GM13977 (cell line): ENCODE data around the gene NEURL3.

Source experiments
- DNase-seq: peaks from one replicate; pipeline ENCODE4 v3.0.0; 2012; ENCODE audit warnings: low spot score
- CTCF ChIP-seq: IDR thresholded peaks from 2 replicates; pipeline ENCODE4 v1.5.1; 2012; ENCODE audit warnings: mild to moderate bottlenecking, control low read depth; ENCODE audit not compliant: insufficient read depth; ENCODE audit errors: extremely low read depth, missing control alignments
- in situ Hi-C: fragments of 300-500 bp; cut with MboI; formaldehyde crosslinking; loops from one replicate; pipeline ENCODE4 v1.12.0; 2022; ENCODE audit warnings: low sequenced_read_pairs, low pct_unique_long_range_greater_than_20kb, mixed read lengths, inconsistent platforms; ENCODE audit not compliant: unreplicated experiment

The NEURL3 gene

GRCh38 chr2:96546797-96547196 is 41.6 kb upstream of the NEURL3 start:
- TF ChIP-seq CTCF, result no peak
- DNase-seq, result peak; percentile 14
- in situ Hi-C loops, result no loop called here

GRCh38 chr2:96546321-96546720 is 41.2 kb upstream of the NEURL3 start:
- in situ Hi-C loops, result no loop called here
- DNase-seq, result no peak
- TF ChIP-seq CTCF, result no peak

GRCh38 chr2:96542357-96542977 is 37.3 kb upstream of the NEURL3 start:
- no peak for TF ChIP-seq CTCF
- in situ Hi-C loops, result no loop called here
- no peak for DNase-seq

- in situ Hi-C loops, result no loop called here
- no peak for DNase-seq
- no peak for TF ChIP-seq CTCF
Measured at GRCh38 chr2:96541398-96542152, 36.4 kb upstream of the NEURL3 start.

GRCh38 chr2:96540136-96540535 is 35.0 kb upstream of the NEURL3 start:
- DNase-seq, result no peak
- in situ Hi-C loops, result no loop called here
- no peak for TF ChIP-seq CTCF

GRCh38 chr2:96539215-96539920 is 34.2 kb upstream of the NEURL3 start:
- no peak for TF ChIP-seq CTCF
- DNase-seq, result peak; percentile 23
- in situ Hi-C loops, result no loop called here
